Transverse colon (tissue), 4 donors: ENCODE data around the gene ABTB2. TPM values are rescaled to one million over a fixed set of nuclear protein-coding genes. Genes with fewer than 3 reads are reported as not detected.

Experiments
- DNase-seq: peaks from one replicate; pipeline ENCODE4 v3.0.0-alpha.2; 2019
- H3K27ac ChIP-seq, 4 donors: fragments of 200-600 bp; sonication (generic); 2 replicates each; pipeline ENCODE4 v1.5.1; 2016 to 2018; ENCODE audit warnings: inconsistent platforms in 4 of 4
- H3K27me3 ChIP-seq: fragments of 200-600 bp; sonication (generic); 2 replicates; pipeline ENCODE4 v1.5.1; 2017; ENCODE audit warnings: inconsistent platforms
- H3K36me3 ChIP-seq, 4 donors: fragments of 200-600 bp; sonication (generic); 2 replicates each; pipeline ENCODE4 v1.5.1; 2017 to 2019; ENCODE audit warnings: inconsistent platforms in 4 of 4
- H3K4me1 ChIP-seq, 4 donors: fragments of 200-600 bp; sonication (generic); 2 replicates each; pipeline ENCODE4 v1.5.1; 2017 to 2020; ENCODE audit warnings: inconsistent platforms in 4 of 4
- H3K4me3 ChIP-seq, 4 donors: fragments of 200-600 bp; sonication (generic); 1 replicate in 1 of 4; 2 replicates in 3 of 4; pipeline versions ENCODE4 v1.5.1 to v1.6.1; 2017 to 2019; ENCODE audit warnings: inconsistent platforms in 4 of 4
- H3K9me3 ChIP-seq, 2 donors: fragments of 200-600 bp; sonication (generic); 2 replicates each; pipeline ENCODE4 v1.5.1; 2017 to 2019; ENCODE audit warnings: inconsistent platforms in 2 of 2
- CTCF ChIP-seq, 5 experiments: fragments of 200-600 bp in 3 of 5; fragments of 450-650 bp in 2 of 5; sonication (generic) in 3 of 5; IDR thresholded peaks; 1 replicate in 2 of 5; 2 replicates in 3 of 5; pipeline ENCODE4 v1.5.1; 2016 to 2017; ENCODE audit warnings: antibody characterized with exemption in 5 of 5, inconsistent platforms in 3 of 5, mild to moderate bottlenecking in 2 of 5, moderate library complexity in 1 of 5
- EP300 ChIP-seq: sonication (generic); formaldehyde crosslinking; IDR thresholded peaks from one replicate; pipeline ENCODE4 v1.6.1; 2017; ENCODE audit warnings: antibody characterized with exemption, low read depth
- POLR2A ChIP-seq: fragments of 450-650 bp; IDR thresholded peaks from one replicate; pipeline ENCODE4 v1.6.1; 2016; ENCODE audit warnings: antibody characterized with exemption, mild to moderate bottlenecking, moderate library complexity
- POLR2AphosphoS5 ChIP-seq, 3 donors: sonication (generic); formaldehyde crosslinking; IDR thresholded peaks; one replicate each; pipeline ENCODE4 v1.6.1; 2016; ENCODE audit warnings: antibody characterized with exemption in 3 of 3
- WGBS, 2 donors: methylation state at CpG; one replicate each; pipeline ENCODE4 v1.1.5; 2018; ENCODE audit warnings: low coverage in 1 of 2; 5-methylcytosine and 5-hydroxymethylcytosine counted together
- in situ Hi-C, 4 donors: fragments of 200-750 bp; cut with MboI; loops; one replicate each; pipeline versions ENCODE4 v1.15.0 to v1.15.1; 2017; ENCODE audit warnings: low sequenced_read_pairs in 3 of 4, low pct_ligation_motif_present in 1 of 4, low pct_unique_long_range_greater_than_20kb in 1 of 4
- intact Hi-C: fragments of 100-400 bp; cut with DNase I; formaldehyde crosslinking; loops from one replicate; pipeline ENCODE4 v1.15.1; 2023; ENCODE audit warnings: low total_unique reads
- total RNA-seq, 4 donors: library from RNA; depleted of rRNA; stranded (reverse); fragments of >200 nt; gene quantifications; one replicate each; pipeline ENCODE4 v1.1.0, GENCODE V29; 2016

Gene ABTB2
- total RNA-seq, 4 donors from 2014 or later: 0.60 to 41.9 (median 20.7) TPM

- intact Hi-C loops (no loop called here), in situ Hi-C loops (no loop called here)
- H3K4me1 ChIP-seq: no peaks in the 10 kb centered on the region
- H3K4me3 ChIP-seq: no peak overlapping the region
- H3K9me3 ChIP-seq: no peaks in the 10 kb centered on the region
- TF ChIP-seq CTCF (IDR thresholded peaks at IDR 0.05) (no peak), EP300 (no peak), POLR2A (no peak), POLR2AphosphoS5 (IDR thresholded peaks at IDR 0.05) (no peak)
- no peak overlapping the region for H3K27ac ChIP-seq
- H3K36me3 ChIP-seq: no peaks in the 10 kb centered on the region
- H3K27me3 ChIP-seq: no peaks in the 10 kb centered on the region
- no peak for DNase-seq
- 73 to 75% methylated on average over 4 of the region's 4 CpGs for WGBS, 2 donors
These were observed 152.3 kb downstream of the ABTB2 start for GRCh38 chr11:34205326-34206035.

GRCh38 chr11:34204396-34205279, 153.2 kb downstream of the ABTB2 start:
- TF ChIP-seq CTCF (IDR thresholded peaks at IDR 0.05) (no peak), POLR2A (no peak), EP300 (no peak), POLR2AphosphoS5 (IDR thresholded peaks at IDR 0.05) (no peak)
- WGBS, 2 donors: 88% methylated on average over 19 of the region's 19 CpGs; no CpG with 5 or more reads in 1 of the 2 donors
- no peak overlapping the region for H3K4me3 ChIP-seq
- in situ Hi-C loops (no loop called here), intact Hi-C loops (no loop called here)
- H3K9me3 ChIP-seq: no peaks in the 10 kb centered on the region
- no peaks in the 10 kb centered on the region for H3K27me3 ChIP-seq
- H3K27ac ChIP-seq: no peak overlapping the region
- no peaks in the 10 kb centered on the region for H3K4me1 ChIP-seq
- no peaks in the 10 kb centered on the region for H3K36me3 ChIP-seq
- no peak for DNase-seq

- no peaks in the 10 kb centered on the region for H3K9me3 ChIP-seq
- no peaks in the 10 kb centered on the region for H3K27me3 ChIP-seq
- DNase-seq: no peak
- TF ChIP-seq POLR2AphosphoS5 (IDR thresholded peaks at IDR 0.05): no peak
- no peak for TF ChIP-seq EP300
- TF ChIP-seq CTCF (IDR thresholded peaks at IDR 0.05): no peak
- no peak for TF ChIP-seq POLR2A
- H3K36me3 ChIP-seq: no peaks in the 10 kb centered on the region
- H3K4me1 ChIP-seq: no peaks in the 10 kb centered on the region
- in situ Hi-C loops: no loop called here
- WGBS, 2 donors: 60 to 76% methylated on average over 2 to 5 of the region's 5 CpGs
- H3K4me3 ChIP-seq: no peak overlapping the region
- H3K27ac ChIP-seq: no peak overlapping the region
- intact Hi-C loops: no loop called here
These were observed 154.4 kb downstream of the ABTB2 start for GRCh38 chr11:34203377-34203871.

- H3K9me3 ChIP-seq: no peaks in the 10 kb centered on the region
- intact Hi-C loops: no loop called here
- H3K4me1 ChIP-seq: no peaks in the 10 kb centered on the region
- H3K36me3 ChIP-seq: no peaks in the 10 kb centered on the region
- H3K27me3 ChIP-seq: no peaks in the 10 kb centered on the region
- in situ Hi-C loops: no loop called here
- WGBS, 2 donors: 60 to 66% methylated on average over 1 to 3 of the region's 3 CpGs
- TF ChIP-seq EP300 (no peak), POLR2AphosphoS5 (IDR thresholded peaks at IDR 0.05) (no peak), CTCF (IDR thresholded peaks at IDR 0.05) (no peak), POLR2A (no peak)
- DNase-seq: no peak
- no peak overlapping the region for H3K4me3 ChIP-seq
- H3K27ac ChIP-seq: no peak overlapping the region
These were observed 156.7 kb downstream of the ABTB2 start for GRCh38 chr11:34201129-34201528.
